Stimulated activated effector memory CD8-positive, alpha-beta T cell treated with anti-CD3 and anti-CD28 coated beads, Interleukin-12 subunit alpha, Interleukin-12 subunit beta, amount 100 ng/mL, for 72 hours (primary cell): ENCODE results near the gene PSMB4.
"Not testable (repeated sequence)": the region's sequence is repeated elsewhere in the genome, so short reads cannot be mapped to it uniquely, and the experiment has no call there.

Source experiments
- ATAC-seq: fragments of 150-1000 bp; cut with Tn5 transposase; 2 replicates; pipeline ENCODE4 v1.10.0; 2021
- DNase-seq, 2 donors: peaks; one replicate each; pipeline ENCODE4 v3.0.0; 2021 to 2022; ENCODE audit warnings: low spot score in 2 of 2
- H3K27ac Mint-ChIP-seq: one replicate; pipeline ENCODE4 v1.8.0; 2022; ENCODE audit warnings: mild to moderate bottlenecking, mixed read lengths
- H3K36me3 Mint-ChIP-seq: one replicate; pipeline ENCODE4 v1.8.0; 2022; ENCODE audit warnings: mild to moderate bottlenecking, mixed read lengths
- H3K4me1 Mint-ChIP-seq: one replicate; pipeline ENCODE4 v1.8.0; 2022; ENCODE audit warnings: mixed read lengths
- H3K4me3 Mint-ChIP-seq: one replicate; pipeline ENCODE4 v1.8.0; 2022; ENCODE audit warnings: mild to moderate bottlenecking, mixed read lengths
- H3K9me3 Mint-ChIP-seq: one replicate; pipeline ENCODE4 v1.8.0; 2022; ENCODE audit warnings: mixed read lengths

PSMB4 gene

DNA sequence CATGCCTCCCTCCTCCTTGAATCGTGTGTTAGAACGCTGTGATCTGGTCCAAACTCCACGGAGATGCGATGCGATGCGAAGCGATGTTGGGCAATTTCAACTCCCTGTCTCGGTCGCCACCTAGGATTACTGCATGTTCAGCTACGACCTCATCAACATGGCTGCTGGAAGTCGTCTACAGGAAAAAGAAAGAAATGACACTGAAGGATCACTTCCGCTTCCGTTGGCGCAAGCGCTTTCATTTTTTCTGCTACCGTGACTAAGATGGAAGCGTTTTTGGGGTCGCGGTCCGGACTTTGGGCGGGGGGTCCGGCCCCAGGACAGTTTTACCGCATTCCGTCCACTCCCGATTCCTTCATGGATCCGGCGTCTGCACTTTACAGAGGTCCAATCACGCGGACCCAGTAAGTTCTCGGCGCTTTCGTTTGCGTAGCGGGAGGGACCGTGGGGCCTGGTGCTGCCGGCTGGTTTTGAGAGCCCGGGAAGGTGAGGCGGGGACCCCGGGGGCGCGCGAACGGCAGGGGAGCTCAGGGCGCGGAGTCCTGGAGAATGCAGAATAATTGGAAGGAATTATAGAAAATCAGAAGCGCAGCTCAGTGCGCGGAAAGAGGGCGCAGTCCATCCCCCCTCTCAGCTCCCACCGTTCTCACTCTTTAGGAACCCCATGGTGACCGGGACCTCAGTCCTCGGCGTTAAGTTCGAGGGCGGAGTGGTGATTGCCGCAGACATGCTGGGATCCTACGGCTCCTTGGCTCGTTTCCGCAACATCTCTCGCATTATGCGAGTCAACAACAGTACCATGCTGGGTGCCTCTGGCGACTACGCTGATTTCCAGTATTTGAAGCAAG lies at the start of gene PSMB4:
Gene PSMB4 (plus strand): TSS at position 250 of the 848 bp plus-strand sequence. CDS start 15 bp downstream, at position 265.
- DNase-seq, result peak; percentile 53 to 89
- peak; percentile 94 for ATAC-seq

DNA sequence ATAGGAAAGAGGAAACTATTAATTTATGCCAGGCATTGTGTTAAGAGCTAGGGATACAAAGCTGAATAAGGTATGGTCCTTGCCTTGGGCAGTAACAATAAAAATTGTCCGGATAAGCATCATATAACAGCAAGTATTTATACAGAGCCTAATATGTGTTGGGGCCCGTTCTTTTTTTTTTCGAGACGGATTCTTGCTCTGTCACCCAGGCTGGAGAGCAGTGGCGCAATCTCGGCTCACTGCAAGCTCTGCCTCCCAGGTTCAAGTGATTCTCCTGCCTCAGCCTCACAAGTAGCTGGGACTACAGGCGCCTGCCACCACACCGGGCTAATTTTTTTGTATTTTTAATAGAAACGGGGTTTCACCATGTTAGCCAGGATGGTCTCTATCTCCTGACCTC lies 49.0 kb upstream of the PSMB4 start:
- H3K27ac Mint-ChIP-seq, result not testable (repeated sequence)

More for the DNA sequence above, at the start of gene PSMB4:
- peaks cover 26% of the 10 kb centered on the region for H3K4me1 Mint-ChIP-seq
- peak within 1 kb of the TSS; percentile 98 for H3K4me3 Mint-ChIP-seq
- H3K27ac Mint-ChIP-seq, result peak within 1 kb of the TSS; percentile 100
- no peaks in the 10 kb centered on the region for H3K9me3 Mint-ChIP-seq
- peaks cover 56% of the 10 kb centered on the region for H3K36me3 Mint-ChIP-seq

DNA sequence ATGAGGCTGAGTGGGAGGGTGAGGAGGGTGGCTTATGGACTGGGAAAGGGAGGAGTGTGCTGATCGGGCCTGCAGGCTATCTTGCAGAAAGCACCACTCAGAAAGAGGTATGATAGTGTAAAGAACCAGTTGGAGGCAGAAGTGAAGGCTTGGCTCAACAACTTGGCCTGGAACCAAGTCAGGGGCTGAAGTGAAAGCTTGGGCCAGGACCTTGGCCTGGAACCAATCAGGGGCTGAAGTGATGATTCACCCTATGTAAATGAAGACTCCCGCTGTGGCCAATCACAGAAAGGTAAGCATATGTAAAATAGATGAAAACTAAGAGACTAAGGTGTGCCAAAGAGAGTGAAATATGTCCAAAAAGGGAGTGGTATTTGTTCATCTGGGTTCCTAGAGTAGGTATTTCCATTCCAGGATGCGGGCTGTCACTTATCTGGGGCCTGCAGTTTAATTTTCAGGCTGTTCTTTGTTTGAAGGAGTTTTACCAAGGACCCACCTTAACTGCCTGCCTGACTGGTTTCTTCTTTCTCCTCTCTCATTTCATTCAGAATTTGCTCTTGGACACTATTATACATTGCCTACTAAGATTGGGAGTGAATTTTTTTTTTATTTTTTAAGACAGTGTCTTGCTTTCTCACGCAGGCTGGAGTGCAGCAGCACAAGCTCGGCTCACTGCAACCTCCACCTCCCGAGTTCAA lies 47.2 kb upstream of the PSMB4 start:
- ATAC-seq (no peak), DNase-seq (no peak)
- Mint-ChIP-seq H3K4me3 (no peak overlapping the region), H3K27ac (no peak overlapping the region), H3K4me1 (peaks cover 12% of the 10 kb centered on the region), H3K36me3 (peaks cover 3% of the 10 kb centered on the region), H3K9me3 (no peaks in the 10 kb centered on the region)

More for the DNA sequence above, 49.0 kb upstream of the PSMB4 start:
- H3K9me3 Mint-ChIP-seq, H3K4me3 Mint-ChIP-seq, DNase-seq, ATAC-seq: not testable (repeated sequence)
- Mint-ChIP-seq H3K4me1 (peaks cover 29% of the 10 kb centered on the region), H3K36me3 (peaks cover 22% of the 10 kb centered on the region)

DNA sequence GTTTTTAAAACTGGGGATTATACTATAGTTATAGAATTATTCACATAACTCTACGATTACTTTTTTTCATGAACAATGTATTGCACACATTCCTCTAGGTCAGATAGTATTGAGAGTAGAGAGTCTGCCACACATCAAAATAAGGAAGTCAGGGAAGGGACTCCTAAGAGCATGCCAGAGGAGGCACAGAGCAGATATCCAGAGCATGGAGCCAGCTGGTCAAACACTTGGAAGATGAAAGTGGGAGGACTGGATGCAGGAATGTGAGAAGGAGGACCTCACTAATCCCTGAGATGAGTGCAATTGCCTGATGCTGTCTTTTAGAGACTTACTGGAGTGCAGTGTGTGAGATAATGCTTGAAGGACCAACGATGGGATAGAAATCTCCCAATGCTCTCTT lies 42.7 kb upstream of the PSMB4 start:
- no peak for DNase-seq
- no peak for ATAC-seq
- H3K9me3 Mint-ChIP-seq, result peaks cover under 1% of the 10 kb centered on the region
- H3K27ac Mint-ChIP-seq, result no peak overlapping the region
- H3K4me1 Mint-ChIP-seq, result no peaks in the 10 kb centered on the region
- no peak overlapping the region for H3K4me3 Mint-ChIP-seq
- H3K36me3 Mint-ChIP-seq, result no peaks in the 10 kb centered on the region

DNA sequence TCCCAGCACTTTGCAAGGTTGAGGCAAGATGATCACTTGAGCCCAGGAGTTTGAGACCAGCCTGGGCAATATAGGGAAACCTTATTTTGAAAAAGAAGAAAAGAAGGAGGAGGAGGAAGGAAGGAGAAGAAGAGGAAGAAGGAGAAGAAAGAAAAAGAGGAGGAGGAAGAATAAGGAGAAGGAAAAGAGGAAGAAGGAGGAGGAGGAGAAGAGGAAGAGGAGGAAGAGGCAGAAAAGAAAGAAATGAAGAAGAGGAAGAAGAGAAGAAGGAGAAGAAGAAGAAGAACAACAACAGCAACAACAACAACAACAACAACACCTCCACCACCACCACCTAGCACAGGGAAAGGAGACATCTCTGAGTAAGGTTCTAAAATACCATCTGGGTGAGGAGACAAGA lies 37.5 kb upstream of the PSMB4 start:
- H3K4me3 Mint-ChIP-seq, result no peak overlapping the region
- H3K4me1 Mint-ChIP-seq, result no peaks in the 10 kb centered on the region
- H3K9me3 Mint-ChIP-seq, result peaks cover 4% of the 10 kb centered on the region
- H3K36me3 Mint-ChIP-seq, result no peaks in the 10 kb centered on the region
- ATAC-seq (no peak), DNase-seq (no peak)
- H3K27ac Mint-ChIP-seq, result peak overlapping the region; percentile 30

DNA sequence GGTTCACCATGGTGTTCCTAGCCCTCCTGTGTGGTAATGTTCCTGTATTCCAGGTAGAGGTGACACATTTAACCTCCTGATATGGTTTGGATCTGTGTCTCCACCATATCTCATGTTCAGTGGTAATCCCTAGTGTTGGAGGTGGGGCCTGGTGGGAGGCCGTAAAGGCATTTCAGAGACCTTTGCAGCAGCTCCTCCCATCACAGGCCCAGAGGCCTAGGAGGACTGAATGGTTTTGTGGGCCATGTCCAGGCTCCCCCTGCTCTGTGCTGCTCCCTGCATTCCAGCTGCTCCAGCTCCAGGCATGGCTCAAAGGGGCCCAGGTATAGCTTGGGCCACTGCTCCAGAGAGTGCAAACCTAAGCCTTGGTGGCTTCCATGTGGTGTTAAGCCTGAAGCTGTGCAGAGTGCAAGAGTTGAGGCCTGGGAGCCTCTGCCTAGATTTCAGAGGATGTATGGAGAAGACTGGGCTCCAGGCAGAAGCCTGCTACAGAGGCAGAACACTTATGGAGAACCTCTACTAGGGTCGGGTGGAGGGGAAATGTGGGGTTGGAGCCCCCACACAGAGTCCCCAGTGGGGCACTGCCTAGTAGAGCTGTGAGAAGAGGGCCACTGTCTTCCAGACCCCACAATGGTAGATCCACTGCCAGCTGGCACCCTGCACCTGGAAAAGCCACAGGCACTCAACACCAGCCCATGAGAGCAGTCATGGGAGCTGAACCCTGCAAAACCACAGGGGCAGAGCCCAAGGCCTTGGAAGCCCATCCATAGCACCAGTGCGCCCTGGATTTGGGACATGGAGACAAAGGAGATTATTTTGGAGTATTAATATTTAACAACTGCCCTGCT lies 36.8 kb upstream of the PSMB4 start:
- peaks cover 4% of the 10 kb centered on the region for H3K9me3 Mint-ChIP-seq
- no peaks in the 10 kb centered on the region for H3K4me1 Mint-ChIP-seq
- no peak for ATAC-seq
- no peaks in the 10 kb centered on the region for H3K36me3 Mint-ChIP-seq
- H3K4me3 Mint-ChIP-seq, result no peak overlapping the region
- H3K27ac Mint-ChIP-seq, result peak overlapping the region; percentile 30
- DNase-seq, result no peak

DNA sequence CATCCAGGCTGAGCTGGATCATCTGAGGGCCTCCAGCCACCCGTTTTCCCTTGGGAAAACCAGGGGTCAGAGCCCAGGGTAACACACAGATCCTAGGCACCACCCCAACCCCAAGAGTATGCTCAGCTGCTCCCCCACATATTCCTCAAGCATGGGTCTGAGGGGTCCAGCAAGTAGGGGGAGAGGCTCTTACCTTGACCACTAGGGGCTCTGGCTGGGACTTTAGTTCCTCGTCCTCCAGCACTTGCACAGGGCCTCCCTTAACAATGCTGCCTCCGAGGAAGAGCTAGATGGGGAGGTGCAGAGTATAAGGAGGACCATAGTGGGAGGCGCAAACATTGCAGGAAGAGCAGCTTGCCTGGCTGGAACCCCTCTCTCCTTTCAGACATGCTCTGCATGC lies 34.4 kb upstream of the PSMB4 start:
- no peak for DNase-seq
- Mint-ChIP-seq H3K9me3 (peaks cover 4% of the 10 kb centered on the region), H3K4me1 (no peaks in the 10 kb centered on the region), H3K36me3 (no peaks in the 10 kb centered on the region), H3K27ac (no peak overlapping the region), H3K4me3 (no peak overlapping the region)
- no peak for ATAC-seq

DNA sequence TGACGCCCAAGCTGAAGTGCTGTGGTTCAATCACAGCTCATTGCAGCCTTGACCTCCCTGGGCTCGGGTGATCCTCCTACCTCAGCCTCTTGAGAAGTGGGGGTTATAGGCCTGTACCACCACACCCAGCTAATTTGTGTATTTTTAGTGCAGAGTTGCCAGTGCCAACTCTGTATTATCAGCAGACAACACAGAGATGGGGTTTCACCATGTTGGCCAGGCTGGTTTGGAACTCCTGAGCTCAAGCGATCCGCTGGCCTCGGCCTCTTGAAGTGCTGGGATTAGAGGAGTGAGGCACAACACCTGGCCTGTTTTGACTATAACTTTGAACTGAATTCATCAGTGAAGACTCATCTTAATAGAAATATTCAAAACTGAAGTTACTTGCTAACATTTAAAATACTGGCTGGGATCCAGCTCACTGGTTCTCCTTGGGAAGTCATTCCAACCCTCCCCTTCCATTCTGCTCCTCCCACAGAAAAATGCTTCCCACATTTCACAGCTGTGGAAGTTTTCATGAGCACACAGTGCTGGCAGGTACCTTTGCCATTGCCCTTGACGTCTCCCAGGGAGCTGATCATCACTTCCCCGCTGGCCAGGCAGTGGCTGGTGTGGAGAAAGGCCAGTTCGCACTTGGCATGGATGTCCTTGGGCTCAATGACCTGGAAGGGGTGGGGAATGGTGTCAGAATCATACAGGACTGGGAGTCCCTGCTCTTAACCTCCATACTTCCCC lies 31.5 kb upstream of the PSMB4 start:
- Mint-ChIP-seq H3K4me3 (no peak overlapping the region), H3K36me3 (no peaks in the 10 kb centered on the region), H3K27ac (no peak overlapping the region), H3K4me1 (no peaks in the 10 kb centered on the region), H3K9me3 (no peaks in the 10 kb centered on the region)
- ATAC-seq (no peak), DNase-seq (no peak)

DNA sequence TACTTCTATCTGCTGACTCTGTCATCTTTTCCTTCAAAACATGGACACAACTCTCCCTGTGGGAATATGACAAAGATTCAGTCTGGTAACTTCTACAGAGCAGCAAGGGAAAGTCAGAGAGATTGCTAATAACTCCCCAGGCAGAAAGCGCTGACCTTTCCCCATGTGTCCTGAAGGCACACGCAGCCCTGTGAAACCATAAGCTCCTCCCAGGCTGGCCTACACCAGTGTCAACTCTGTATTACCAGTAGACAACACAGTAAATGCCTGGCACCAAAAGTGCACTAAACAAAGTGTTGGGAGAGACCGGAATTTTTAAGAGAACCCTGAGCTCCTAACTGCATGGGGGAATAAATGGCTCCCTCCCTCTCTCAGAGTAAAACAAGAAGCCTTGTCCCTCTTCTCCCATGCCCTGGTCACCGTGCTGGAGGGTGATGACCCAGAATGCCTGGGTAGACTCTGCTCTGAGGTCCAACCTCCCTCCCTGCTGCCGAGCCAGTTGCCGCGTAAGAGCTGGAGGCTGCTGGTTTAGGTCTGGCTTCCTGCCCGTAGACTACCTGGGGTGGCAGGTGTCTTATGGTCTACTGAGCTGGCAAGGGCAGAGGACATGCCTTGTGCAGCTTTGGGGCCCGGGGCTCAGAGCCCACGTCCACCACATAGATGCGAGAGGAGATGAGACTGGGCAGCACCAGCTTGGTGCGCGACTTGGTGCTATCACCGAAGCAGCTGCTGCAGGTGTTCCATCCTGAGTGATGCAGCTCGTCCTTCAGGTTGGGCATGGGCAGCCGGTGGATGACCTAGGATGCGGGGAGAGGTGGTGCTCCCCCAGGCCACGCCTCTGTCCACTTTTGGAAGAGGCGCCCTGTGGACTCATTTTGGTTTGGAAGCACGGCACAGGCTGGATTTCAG lies 30.7 kb upstream of the PSMB4 start:
- ATAC-seq (no peak), DNase-seq (no peak)
- no peaks in the 10 kb centered on the region for H3K4me1 Mint-ChIP-seq
- H3K9me3 Mint-ChIP-seq, result no peaks in the 10 kb centered on the region
- no peaks in the 10 kb centered on the region for H3K36me3 Mint-ChIP-seq
- H3K27ac Mint-ChIP-seq, result no peak overlapping the region
- no peak overlapping the region for H3K4me3 Mint-ChIP-seq

DNA sequence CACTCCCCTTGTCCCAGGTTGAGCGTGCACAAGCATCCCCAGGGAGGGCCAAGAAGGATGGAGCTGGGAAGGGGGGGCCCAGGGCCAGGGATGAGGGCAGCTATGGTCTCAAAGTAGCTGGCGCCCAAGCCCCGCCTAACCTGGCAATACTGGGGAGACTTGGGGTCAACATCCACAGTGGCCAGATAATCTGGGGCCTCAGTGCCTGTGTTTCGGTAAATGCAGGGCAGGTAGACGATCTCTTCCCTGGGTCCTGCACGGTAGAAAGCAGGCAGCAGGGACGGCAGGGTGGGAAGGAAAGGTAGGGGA lies 30.1 kb upstream of the PSMB4 start:
- Mint-ChIP-seq H3K4me3 (no peak overlapping the region), H3K36me3 (no peaks in the 10 kb centered on the region), H3K27ac (no peak overlapping the region), H3K4me1 (no peaks in the 10 kb centered on the region), H3K9me3 (no peaks in the 10 kb centered on the region)
- ATAC-seq, result no peak
- DNase-seq, result no peak

DNA sequence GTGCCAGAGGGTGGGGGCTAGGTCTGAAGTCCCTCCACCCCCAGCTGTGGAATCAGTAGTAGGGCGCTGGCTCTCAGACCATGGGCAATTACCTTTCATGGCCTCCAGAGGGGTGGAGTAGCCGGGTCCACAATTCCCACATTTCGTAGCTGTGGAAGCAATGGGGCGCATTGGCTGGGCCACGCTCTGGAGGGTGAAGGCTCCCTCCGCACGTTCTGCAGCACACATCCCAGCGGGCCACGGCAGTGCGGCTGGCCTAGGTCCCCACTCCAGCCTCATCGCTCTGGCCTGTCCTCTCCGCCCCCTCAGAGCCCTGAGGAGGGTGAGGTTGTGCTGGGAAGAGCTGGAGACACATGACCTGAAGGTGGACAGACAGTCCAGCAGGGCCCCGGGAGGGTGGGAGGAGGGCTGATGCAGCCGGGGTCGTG lies 29.7 kb upstream of the PSMB4 start:
- Mint-ChIP-seq H3K9me3 (no peaks in the 10 kb centered on the region), H3K4me1 (no peaks in the 10 kb centered on the region), H3K36me3 (no peaks in the 10 kb centered on the region), H3K4me3 (no peak overlapping the region), H3K27ac (no peak overlapping the region)
- ATAC-seq (no peak), DNase-seq (no peak)

DNA sequence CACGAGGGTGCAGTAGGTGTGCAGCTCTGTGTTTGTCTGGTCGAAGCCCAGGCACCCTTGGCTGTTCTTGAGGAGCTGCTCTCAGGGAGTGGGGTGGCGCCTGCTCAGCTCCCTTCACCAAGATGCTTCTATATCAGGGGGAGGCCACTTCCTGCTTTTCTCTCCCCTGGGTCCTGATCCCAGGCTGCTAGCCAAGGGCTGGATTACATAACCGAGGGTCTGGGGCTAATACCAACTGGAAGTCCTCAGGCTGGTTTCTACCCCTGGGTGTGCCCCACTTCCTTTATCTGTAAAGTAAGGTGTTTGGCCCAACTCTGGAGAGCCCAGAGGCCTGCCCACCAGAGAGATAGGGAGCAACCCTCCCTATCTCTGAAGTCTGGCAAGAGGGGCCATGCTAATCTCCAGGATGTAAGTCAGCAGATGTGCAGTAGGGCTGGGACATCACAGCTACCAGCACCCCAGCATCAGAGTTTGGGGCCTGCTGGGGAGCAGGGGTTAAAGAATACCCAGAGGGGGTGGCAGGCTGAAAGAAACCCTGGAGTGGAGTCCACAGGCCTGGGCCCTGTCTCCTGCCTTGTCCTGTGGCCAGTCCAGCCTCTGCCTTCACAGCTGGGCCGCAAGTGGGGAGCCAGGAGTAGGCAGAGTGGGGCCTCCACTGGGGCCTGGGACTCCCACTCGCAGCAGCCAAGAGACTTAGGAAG lies 29.0 kb upstream of the PSMB4 start:
- no peak for ATAC-seq
- H3K27ac Mint-ChIP-seq, result peak overlapping the region; percentile 23
- no peak for DNase-seq
- H3K36me3 Mint-ChIP-seq, result no peaks in the 10 kb centered on the region
- H3K4me3 Mint-ChIP-seq, result no peak overlapping the region
- no peaks in the 10 kb centered on the region for H3K9me3 Mint-ChIP-seq
- H3K4me1 Mint-ChIP-seq, result no peaks in the 10 kb centered on the region

DNA sequence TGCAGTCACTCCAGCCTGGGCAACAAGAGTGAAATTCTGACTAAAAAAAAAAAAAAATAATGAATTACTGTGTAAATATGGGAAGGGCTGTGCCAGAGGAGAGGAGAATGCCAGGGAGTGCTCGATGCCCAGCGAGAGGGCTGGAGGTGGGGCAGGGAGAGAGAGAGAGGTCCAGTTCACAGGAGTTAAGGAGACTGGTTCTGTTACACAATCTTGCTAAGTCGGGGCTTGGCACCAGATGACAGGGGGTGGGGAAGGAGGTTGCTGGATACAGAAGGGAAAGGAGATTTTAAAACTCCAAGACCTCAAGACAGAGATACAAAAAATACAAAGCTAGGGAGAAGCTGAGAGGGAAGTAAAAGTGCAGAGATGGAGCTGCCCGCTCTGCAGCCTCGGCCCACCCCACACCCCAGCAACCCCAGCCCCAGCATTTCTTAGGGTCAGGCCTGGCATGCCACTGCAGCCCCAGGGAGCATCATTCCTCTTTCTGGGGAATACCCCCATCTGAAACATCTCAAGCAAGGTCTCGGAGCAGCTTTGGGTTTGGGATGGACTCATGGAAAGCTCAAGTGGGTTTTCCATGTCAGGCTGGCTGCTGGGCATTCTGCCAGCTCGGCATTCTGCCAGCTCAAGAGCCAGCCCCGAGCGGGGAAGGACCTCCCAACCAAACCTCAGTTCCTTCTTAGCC lies 27.9 kb upstream of the PSMB4 start:
- ATAC-seq, result no peak
- Mint-ChIP-seq H3K4me3 (no peak overlapping the region), H3K36me3 (no peaks in the 10 kb centered on the region), H3K9me3 (no peaks in the 10 kb centered on the region), H3K27ac (no peak overlapping the region), H3K4me1 (no peaks in the 10 kb centered on the region)
- DNase-seq, result no peak
